Dedifferentiated amniotic fluid mesenchymal stem cell (primary cell): ENCODE measurements around the gene ADCY9.
"Not testable (repeated sequence)": the region's sequence is repeated elsewhere in the genome, so short reads cannot be mapped to it uniquely, and the experiment has no call there.

Experiments
- DNase-seq: peaks from one replicate; pipeline ENCODE4 v3.0.0-alpha.2; 2016; ENCODE audit errors: extremely low spot score

Gene ADCY9

GRCh38 chr16:3950343-3951193, 165.7 kb downstream of the ADCY9 start:
- peak; percentile 96 for DNase-seq

DNA sequence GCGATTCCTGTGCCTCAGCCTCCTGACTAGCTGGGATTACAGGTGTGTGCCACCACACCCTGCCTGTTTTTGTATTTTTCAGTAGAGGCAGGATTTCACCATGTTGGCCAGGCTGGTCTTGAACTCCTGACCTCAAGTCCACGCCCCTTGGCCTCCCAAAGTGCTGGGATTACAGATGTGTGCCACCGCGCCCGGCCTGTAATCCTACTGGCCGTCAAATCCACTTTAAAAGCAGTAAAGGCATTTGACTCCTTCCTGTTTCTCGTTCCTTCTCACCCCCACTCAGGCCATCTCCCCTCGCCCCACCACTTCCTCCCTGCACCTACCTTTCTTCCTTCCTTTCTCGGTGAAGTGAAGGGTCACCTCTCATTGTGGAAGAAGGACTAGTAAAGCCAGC, 166.3 kb downstream of the ADCY9 start:
- no peak for DNase-seq

DNA sequence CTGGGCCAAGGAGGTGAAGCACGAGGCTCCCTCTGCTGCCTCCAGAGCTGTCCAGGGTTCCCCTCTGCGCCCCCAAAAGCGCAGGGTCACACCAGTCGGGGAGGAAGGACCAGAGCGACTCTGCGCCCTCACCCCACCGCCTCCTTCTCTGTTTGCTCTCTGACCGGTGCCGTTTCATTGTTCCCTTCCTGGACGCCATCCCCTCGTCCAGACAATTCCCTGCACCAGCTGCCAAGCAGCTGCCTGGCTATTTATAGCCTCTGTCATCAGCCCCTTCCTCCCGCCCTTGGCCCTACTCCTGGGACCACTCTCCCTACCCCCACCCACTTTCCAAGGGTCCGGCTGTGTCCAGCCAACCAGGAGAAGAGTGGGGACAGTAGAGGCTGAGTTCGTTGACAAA, 167.0 kb downstream of the ADCY9 start:
- no peak for DNase-seq

- no peak for DNase-seq
These were observed 167.8 kb downstream of the ADCY9 start for GRCh38 chr16:3948378-3948995.

DNA sequence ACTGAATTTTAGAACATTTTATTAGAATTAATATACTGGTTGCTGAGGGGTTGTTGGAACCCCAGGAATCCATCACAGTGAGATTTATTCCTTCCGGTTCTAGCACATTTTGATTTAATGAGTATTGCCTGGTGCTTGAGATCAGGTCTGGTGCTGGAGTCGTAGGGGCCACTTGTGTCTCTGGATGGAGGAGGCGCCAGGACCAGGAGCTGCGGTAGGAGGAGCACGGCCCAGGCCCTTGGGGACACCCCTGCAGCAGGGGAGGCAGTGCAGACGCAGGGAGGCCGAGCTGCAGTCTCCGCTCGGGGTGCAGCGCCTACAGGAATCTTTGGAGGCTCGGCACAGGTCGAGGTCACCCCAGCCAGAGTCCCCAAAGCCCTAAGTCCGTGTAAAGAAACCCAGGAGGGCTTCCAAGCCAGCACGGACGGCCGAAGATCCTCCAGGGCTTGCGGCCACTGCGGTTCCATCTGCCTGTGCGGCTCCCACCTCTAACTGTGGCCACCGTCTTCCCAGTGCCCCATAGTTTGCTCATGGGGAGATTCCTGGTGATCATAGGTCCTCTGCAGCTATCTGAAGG, 169.6 kb downstream of the ADCY9 start:
- no peak for DNase-seq

- peak; percentile 97 for DNase-seq
These were observed 170.3 kb downstream of the ADCY9 start for GRCh38 chr16:3945751-3946603.

DNA sequence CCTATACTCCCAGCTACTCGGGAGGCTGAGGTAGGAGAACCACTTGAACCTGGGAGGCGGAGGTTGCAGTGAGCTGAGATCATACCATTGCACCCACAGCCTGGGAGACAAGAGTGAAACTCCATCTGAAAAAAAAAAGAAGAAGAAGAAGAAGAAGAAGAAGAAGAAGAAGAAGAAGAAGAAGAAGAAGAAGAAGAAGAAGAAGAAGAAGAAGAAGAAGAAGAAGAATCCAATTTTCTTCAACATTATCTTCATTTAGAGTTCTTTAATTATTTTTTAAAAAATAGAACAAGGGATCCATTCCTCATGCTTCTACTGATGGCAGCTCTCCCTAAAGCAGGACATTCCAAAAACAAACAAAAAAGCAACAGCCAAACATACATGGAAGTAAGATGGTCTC, 171.8 kb downstream of the ADCY9 start:
- not testable (repeated sequence) for DNase-seq

GRCh38 chr16:3942146-3942545, 174.1 kb downstream of the ADCY9 start:
- DNase-seq, result not testable (repeated sequence)

DNA sequence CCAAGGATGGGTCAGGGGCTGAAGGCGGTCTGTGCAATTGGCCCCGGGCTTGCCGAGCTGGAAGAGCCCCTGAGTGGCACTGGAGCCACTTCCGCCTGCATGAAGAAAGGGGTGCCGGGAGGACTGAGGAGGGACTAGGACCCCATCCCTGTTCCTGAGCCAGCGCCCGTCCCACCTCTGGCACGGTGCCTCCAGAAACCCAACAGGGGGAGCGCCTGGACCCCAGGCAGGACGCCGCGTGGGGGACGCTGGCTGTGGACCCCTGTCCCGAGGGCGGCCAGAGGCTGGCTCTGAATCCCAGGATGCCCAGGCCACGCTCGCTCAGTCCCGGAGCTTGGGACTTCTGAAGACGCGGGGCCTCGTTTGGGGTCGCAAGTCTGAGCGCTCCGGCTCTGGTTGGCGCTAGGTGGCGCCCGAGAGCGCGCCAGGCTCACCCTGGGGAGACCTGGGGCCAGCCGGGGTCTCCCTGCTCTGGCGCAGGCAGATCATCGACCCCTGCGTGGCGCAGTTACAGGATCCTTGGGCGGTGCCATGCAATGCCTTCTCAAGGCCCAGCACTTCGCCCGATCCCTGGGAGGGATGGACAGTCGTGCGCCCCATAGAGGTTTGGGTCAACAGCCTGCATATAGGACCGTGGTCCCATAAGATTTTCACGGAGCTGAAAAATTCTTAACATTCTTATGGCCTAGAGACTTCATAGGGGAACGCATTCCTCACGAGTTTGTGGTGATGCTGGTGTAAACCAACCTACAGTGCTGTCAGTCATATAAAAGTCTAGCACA, 177.2 kb downstream of the ADCY9 start:
- peak; percentile 62 for DNase-seq

DNA sequence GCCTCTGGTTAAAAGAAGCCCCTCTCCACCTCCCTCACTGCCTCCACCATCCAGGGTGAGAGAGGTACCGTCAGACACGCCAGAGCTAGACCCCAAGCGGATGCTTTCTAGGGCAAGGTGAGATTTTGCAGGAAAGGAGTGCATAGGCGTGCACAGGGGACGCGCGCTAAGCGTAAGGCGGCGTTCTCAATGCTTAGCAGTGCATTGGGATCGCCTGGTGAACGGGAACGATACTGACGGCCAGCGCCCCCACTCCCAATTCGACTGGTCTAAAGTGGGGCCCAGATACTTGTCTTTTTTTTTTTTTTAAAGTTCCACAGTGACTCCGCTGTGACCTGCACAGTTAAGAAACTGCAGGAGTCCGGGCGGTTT, 177.8 kb downstream of the ADCY9 start:
- no peak for DNase-seq

GRCh38 chr16:3937066-3937875, 179.0 kb downstream of the ADCY9 start:
- no peak for DNase-seq

GRCh38 chr16:3935921-3936320, 180.3 kb downstream of the ADCY9 start:
- no peak for DNase-seq

- no peak for DNase-seq
These were observed 181.6 kb downstream of the ADCY9 start for GRCh38 chr16:3934491-3935181.

- DNase-seq, result not testable (repeated sequence)
These were observed 189.1 kb downstream of the ADCY9 start for GRCh38 chr16:3927147-3927546.

DNA sequence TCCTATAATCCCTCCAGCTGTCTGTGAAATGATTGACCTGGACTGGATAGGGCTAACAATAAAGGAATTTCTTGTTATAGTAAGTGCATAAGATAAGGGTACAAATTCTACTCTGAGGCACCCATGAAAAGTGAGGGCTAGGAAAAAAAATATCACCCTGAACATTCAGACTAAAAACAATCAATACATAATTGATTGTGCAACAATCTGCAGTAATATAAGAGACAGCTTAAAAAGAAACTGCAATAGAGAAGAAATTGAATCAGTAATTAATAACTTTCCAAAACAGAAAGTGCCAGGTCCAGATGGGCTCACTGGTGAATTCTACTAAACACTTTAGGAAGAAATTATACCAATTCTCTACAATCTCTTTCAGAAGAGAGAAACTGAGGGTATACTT, 191.5 kb downstream of the ADCY9 start:
- no peak for DNase-seq

DNA sequence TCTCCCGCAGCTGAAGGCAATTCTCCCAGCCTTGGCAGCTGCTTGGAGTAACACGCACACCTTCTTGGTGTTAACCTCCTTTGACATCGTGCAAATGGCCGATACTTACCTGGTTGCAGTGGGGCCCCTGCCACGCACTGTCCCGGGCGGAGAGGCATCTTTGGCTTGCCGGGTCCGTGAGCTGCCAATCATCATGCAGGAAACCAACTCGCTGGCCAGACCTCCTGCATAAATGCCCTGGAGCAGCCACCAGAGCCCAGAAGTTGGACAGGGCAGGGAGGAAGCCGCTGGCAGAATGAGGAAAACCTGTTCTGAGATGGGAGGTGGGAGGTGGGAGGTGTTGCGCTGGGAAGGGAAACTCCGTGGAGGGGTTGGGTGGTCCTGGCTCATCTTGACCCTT, 194.0 kb downstream of the ADCY9 start:
- no peak for DNase-seq

GRCh38 chr16:3920206-3920605, 196.0 kb downstream of the ADCY9 start:
- DNase-seq, result no peak

- DNase-seq, result no peak
These were observed 196.8 kb downstream of the ADCY9 start for GRCh38 chr16:3919413-3919812.

DNA sequence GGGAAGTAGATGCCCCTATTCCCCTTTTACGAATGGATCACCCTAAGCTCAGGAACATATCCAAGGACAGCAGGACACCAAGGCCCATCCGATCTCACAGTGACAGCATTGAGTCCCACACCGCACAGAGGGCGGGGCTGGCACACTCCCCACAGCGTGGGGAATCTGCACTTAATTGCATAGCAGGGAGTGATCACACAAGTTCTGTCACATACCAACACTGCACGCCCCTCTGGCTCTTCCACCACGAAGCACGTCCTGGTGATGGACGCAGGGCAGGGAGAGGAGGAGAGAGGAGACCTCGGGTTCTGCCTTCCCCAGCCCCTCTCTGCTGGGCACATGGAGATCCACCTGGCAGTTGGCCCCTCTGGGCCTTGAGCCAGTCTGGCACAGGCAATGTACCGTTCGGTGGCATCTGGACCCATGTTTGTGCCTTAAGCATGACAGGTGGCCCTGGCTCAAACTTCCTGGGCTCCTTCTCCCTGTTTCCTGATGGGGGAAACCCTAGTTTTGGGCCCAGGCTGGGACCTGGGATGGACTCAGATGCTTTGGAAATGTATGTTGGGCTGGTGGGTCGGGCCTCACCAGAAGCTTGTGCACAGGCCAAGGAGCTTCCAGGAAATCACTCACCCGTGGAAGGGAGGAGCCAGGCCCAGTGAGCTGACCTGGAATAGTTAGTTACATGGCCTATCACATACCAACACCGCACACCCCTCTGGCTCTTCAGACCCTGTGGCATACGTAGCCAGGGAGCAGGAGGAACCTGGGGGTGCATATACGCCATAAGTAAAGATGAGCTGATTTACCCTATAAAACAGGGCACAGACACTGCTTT, 200.6 kb downstream of the ADCY9 start:
- DNase-seq, result no peak
